COLO668 (cell line): ENCODE measurements around the gene PCBP3.
"Not testable (repeated sequence)": the region's sequence is repeated elsewhere in the genome, so short reads cannot be mapped to it uniquely, and the experiment has no call there.

Source experiments
- DNase-seq: peaks from one replicate; lab custom pipeline; 2025; ENCODE audit not compliant: unreplicated experiment; lab: John Stamatoyannopoulos, UW

Gene PCBP3

GRCh38 chr21:45972716-45973474 lies 329.4 kb downstream of the PCBP3 start:
- DNase-seq = no peak

- peak; percentile 51 for DNase-seq
Observed at GRCh38 chr21:45973475-45974072, 330.0 kb downstream of the PCBP3 start.

DNA sequence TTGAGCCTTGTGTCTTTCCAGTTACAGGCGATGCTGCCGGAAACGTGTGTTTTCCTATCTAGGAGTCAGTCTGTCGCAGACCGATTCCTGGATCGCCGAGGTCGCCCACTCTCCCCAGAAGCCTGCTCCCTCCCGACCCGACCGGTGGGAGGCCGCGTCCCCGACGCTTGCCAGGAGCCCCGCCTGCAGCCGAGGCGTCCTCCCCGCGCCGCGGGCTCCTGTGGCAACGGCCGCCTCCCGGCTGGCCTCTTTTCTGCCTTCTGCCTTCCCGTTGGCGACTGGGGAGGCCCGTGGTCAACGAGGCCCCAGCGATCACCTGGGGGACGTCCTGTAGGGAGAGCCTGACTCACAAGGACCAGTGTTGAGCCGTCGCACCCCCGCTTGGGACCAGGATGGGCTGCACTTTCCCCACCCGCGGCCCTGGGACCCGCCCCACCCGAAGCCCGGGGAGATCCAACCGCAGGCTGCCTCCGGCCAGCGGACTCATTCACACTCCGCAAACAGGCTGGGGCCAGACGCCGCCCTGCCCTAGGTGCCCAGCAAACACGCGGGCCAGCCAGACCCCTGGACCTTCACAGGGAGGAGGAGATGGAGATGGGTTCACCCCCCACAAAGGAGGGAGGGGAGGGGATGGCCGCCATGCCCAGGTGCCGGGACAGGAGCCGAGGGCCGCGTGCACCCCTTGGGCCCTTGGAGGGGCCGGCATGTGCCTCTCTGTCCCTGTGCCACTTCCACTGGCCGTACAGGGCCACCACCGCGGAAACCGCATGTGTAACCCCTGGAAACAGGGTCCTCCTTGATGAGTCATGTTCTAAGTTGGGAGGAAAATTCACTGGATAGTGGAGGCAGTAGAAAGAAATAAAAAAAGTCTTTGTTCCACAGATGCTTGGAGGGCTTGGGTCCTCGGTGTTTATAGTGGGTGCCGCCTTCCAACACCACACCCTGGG lies 330.8 kb downstream of the PCBP3 start:
- DNase-seq = peak; percentile 36

GRCh38 chr21:45975020-45975666 lies 331.6 kb downstream of the PCBP3 start:
- no peak for DNase-seq

DNA sequence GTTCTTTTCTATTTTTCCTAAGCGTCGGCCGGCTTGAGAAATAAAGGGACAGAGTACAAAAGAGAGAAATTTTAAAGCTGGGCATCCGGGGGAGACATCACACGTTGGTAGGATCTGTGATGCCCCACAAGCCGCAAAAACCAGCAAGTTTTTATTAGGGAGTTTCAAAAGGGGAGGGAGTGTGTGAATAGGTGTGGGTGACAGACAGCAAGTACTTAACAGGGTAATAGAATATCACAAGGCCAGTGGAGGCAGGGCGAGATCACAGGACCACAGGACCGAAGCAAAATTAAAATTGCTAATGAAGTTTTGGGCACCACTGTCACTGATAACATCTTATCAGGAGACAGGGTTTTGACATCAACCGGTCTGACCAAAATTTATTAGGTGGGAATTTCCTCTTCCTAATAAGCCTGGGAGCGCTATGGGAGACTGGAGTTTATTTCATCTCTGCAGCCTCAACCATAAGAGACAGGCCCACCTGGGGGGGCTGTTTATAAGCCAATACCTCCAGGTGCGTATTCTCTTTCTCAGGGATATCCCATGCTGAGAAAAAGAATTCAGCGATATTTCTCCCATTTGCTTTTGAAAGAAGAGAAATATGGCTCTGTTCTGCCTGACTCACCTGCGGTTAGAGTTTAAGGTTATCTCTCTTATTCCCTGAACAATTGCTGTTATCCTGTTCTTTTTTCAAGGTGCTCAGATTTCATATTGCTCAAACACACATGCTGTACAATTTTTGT lies 332.3 kb downstream of the PCBP3 start:
- DNase-seq = not testable (repeated sequence)

GRCh38 chr21:45976701-45977311 lies 333.3 kb downstream of the PCBP3 start:
- DNase-seq = no peak

GRCh38 chr21:45977396-45977795 lies 333.9 kb downstream of the PCBP3 start:
- DNase-seq = no peak

GRCh38 chr21:45979141-45979631 lies 335.7 kb downstream of the PCBP3 start:
- no peak for DNase-seq

- no peak for DNase-seq
Observed at GRCh38 chr21:45979651-45980050, 336.1 kb downstream of the PCBP3 start.

DNA sequence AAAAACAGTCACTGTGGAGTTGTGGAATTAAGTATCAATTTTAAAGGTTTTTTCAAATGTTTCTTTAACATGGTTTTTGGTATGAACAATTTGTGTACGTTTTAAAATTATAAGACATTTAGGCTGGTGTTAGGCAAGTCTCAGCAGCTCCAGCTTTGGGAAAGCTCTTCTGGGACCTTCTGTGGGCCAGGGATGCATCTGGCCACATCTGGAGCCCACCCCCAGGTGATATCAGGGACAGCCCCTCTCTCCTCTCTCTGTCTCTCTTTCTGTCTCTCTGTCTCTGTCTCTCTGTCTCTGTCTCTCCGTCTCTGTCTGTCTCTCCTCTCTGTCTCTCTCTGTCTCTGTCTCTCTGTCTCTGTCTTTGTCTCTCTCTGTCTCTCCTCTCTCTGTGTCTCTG lies 336.7 kb downstream of the PCBP3 start:
- no peak for DNase-seq

GRCh38 chr21:45980697-45981096 lies 337.2 kb downstream of the PCBP3 start:
- DNase-seq = no peak

DNA sequence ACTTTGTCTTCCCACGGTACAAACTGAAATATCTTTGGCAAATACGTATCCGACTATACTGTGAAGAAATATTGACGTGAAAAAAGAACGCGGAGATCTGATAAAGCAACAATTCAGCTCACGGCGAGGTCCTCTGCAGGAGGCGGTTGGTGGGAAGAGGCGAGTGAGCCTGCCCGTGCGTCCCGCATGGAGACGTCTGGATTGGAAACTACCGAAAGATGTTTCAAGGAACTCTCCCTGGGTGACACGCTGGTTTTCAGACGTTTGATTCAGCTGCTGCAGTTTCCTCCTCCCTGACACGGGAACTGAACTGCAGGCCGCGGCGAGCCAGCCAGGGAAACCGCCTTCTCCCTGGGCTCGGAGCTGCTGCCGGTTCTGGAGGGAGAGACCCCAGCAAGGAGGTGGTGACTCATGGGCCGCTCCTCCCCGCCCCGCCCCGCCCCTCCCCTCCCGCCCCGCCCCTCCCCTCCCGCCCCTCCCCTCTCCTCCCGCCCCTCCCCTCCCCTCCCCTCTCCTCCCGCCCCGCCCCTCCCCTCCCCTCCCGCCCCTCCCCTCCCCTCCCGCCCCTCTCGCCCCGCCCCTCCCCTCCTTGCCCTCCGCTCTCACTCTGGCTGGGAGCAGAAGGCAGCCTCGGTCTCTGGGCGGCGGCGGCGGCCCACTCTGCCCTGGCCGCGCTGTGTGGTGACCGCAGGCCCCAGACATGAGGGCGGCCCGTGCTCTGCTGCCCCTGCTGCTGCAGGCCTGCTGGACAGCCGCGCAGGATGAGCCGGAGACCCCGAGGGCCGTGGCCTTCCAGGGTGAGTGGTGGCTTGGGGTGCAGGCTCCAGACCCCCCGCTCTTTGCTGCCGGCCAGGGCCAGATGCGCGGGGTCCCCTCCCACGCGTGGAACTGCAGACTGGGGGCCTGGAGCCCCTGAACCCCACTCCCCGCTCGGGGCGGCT lies 337.9 kb downstream of the PCBP3 start, which contains the start of gene COL6A1:
Gene COL6A1, plus strand, starts transcription at position 620 of the 941 bp plus-strand sequence. Its CDS starts 81 bp downstream, at position 701.
- DNase-seq = peak; percentile 39

GRCh38 chr21:45982092-45982757 lies 338.7 kb downstream of the PCBP3 start:
- DNase-seq = no peak

GRCh38 chr21:45982758-45983648 lies 339.5 kb downstream of the PCBP3 start:
- no peak for DNase-seq

- DNase-seq = no peak
Observed at GRCh38 chr21:45983649-45983965, 340.1 kb downstream of the PCBP3 start.

GRCh38 chr21:45983981-45984551 lies 340.5 kb downstream of the PCBP3 start:
- DNase-seq = peak; percentile 34

DNA sequence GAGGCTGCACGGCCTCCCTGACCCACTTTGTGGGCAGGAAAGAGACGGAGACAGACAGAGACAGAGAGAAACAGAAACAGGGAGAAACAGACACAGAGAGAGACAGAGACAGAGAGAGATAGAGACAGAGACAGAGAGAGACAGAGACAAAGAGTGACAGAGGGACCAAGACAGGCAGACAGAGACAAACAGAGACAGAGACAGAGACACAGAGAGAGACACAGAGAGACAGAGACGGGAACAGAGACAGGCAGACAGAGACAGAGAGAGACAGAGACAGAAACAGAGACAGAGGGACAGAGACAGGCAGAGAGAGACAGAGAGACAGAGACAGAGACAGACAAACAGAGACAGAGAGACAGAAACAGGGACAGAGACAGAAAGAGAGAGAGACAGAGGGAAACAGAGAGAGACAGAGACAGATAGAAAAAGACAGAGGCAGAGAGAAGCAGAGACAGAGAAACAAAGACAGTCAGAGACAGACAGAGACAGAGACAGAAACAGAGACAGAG lies 341.1 kb downstream of the PCBP3 start:
- DNase-seq = no peak
